Ovary (tissue), 9 donors: Measurements from ENCODE around the gene XIRP2. TPM values are rescaled to one million over a fixed set of nuclear protein-coding genes. Genes with fewer than 3 reads are reported as not detected.

ENCODE experiments used
- DNase-seq, 5 donors: peaks; one replicate each; pipeline ENCODE4 v3.0.0-alpha.2; 2019 to 2020
- H3K27ac ChIP-seq, 2 donors: fragments of 200-600 bp; one replicate each; pipeline versions ENCODE4 v1.5.1 to v1.8.0; 2019 to 2022
- H3K27me3 ChIP-seq: fragments of 200-600 bp; one replicate; pipeline ENCODE4 v1.8.0; 2022
- H3K36me3 ChIP-seq: fragments of 200-600 bp; sonication (generic); one replicate; pipeline ENCODE4 v1.5.1; 2019
- H3K4me1 ChIP-seq: one replicate; pipeline ENCODE4 v1.8.1; 2013; ENCODE audit warnings: mild to moderate bottlenecking, moderate library complexity; ENCODE audit not compliant: insufficient read depth
- H3K4me3 ChIP-seq: fragments of 200-600 bp; sonication (generic); one replicate; pipeline ENCODE4 v1.5.1; 2017
- H3K9me3 ChIP-seq, 2 donors: fragments of 200-600 bp in 1 of 2; sonication (generic) in 1 of 2; one replicate each; pipeline versions ENCODE4 v1.5.1 to v1.8.1; 2013 to 2019; ENCODE audit warnings: mild to moderate bottlenecking in 1 of 2, moderate library complexity in 1 of 2
- EP300 ChIP-seq: sonication (generic); formaldehyde crosslinking; IDR thresholded peaks from one replicate; pipeline ENCODE4 v1.6.1; 2017; ENCODE audit warnings: antibody characterized with exemption
- POLR2A ChIP-seq: fragments of 450-650 bp; IDR thresholded peaks from one replicate; pipeline ENCODE4 v1.6.1; 2017; ENCODE audit warnings: antibody characterized with exemption, mild to moderate bottlenecking, moderate library complexity
- WGBS, 3 donors: extraction: QIAGEN DNeasy Blood & Tissue Kit in 1 of 3; methylation state at CpG; one replicate each; pipeline versions ENCODE4 v1.1.5 to v1.1.7; 2013 to 2017; 5-methylcytosine and 5-hydroxymethylcytosine counted together
- intact Hi-C, 4 donors: fragments of 100-400 bp; cut with DNase I; formaldehyde crosslinking; loops; one replicate each; pipeline versions ENCODE4 v1.11.0 to v1.15.1; 2022 to 2023
- polyA plus RNA-seq, 2 donors: library from polyadenylated mRNA; stranded (reverse); fragments of 200-250 nt in 1 of 2; fragments of 350-450 nt in 1 of 2; fragmentation: Illumina TruSeq in 1 of 2; extraction: RNeasy Lipid Tissue Mini Kit (QIAGEN cat#74804) in 1 of 2; gene quantifications; one replicate each; pipeline ENCODE4 v1.2.3, GENCODE V29; 2013 to 2014
- total RNA-seq, 7 donors: library from RNA; depleted of rRNA in 2 of 7; stranded (reverse); fragments of >200 nt in 2 of 7; fragmentation: NEBNext Ultra II Directional in 3 of 7; extraction: Animal tissue kit (Norgen Biotek cat#: 25700) in 3 of 7; gene quantifications; one replicate each; pipeline versions ENCODE4 v1.1.0 to v1.2.4, GENCODE V29; 2016 to 2023
- TF ChIP-seq, protein P1 (sequence below), 3 donors: fragments of 450-650 bp in 2 of 3; fragments of 200-600 bp in 1 of 3; IDR thresholded peaks; one replicate each; pipeline versions ENCODE4 v1.5.1 to v1.8.0; 2016 to 2022; ENCODE audit warnings: antibody characterized with exemption in 3 of 3, mild to moderate bottlenecking in 1 of 3
- donor health status: DM: no; HTN: no; CAD: no; lungs with moderate emphysema.
- donor health status: DM: no; HTN: no; CAD: no.
- donor health status: Bipolar disorder and iron deficiency.
- donor health status: DM: yes; HTN: yes; CAD: no.
- donor health status: DM: no; HTN: no; CAD: no.
- donor health status: DM: yes; HTN: yes; CAD: no.

XIRP2 gene
- total and polyA plus RNA-seq, 9 donors: 0.03 to 0.47 (median 0.12) TPM; not detected in 4

DNA sequence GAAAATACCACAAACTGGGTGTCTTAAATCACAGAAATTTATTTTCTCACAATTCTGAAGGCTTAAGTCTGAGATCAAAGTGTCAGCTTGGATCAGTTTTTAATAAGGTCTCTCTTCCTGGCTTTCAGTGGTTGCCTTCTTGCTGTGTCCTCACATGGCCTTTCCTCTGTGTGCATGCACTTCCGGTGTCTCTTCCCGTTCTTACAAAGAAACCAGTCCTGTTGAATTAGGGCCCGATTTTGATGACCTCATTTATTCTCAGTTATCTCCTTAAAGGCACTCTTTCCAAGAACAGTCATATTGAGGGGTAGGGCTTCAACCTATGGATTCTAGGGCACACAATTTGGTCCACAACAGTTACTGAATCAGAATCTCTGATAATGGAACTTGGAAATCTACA is 5.4 kb upstream of the XIRP2 start:
- Histone ChIP-seq H3K4me3 (no peak overlapping the region), H3K9me3 (no peaks in the 10 kb centered on the region), H3K36me3 (no peaks in the 10 kb centered on the region), H3K27me3 (no peaks in the 10 kb centered on the region), H3K27ac (no peak overlapping the region), H3K4me1 (no peaks in the 10 kb centered on the region)
- intact Hi-C loops: no loop called here
- TF ChIP-seq POLR2A (no peak), EP300 (no peak)
- TF ChIP-seq, protein P1, sequence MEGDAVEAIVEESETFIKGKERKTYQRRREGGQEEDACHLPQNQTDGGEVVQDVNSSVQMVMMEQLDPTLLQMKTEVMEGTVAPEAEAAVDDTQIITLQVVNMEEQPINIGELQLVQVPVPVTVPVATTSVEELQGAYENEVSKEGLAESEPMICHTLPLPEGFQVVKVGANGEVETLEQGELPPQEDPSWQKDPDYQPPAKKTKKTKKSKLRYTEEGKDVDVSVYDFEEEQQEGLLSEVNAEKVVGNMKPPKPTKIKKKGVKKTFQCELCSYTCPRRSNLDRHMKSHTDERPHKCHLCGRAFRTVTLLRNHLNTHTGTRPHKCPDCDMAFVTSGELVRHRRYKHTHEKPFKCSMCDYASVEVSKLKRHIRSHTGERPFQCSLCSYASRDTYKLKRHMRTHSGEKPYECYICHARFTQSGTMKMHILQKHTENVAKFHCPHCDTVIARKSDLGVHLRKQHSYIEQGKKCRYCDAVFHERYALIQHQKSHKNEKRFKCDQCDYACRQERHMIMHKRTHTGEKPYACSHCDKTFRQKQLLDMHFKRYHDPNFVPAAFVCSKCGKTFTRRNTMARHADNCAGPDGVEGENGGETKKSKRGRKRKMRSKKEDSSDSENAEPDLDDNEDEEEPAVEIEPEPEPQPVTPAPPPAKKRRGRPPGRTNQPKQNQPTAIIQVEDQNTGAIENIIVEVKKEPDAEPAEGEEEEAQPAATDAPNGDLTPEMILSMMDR (IDR thresholded peaks at IDR 0.05): no peak
- no peak for DNase-seq
- WGBS, 3 donors: 73 to 79% (median 74%) methylated on average over 3 of the region's 3 CpGs

GRCh38 chr2:166891727-166892126 is 3.4 kb downstream of the XIRP2 start:
- 1 to 5% (median 2%) methylated on average over 2 of the region's 2 CpGs for WGBS, 3 donors
- no peaks in the 10 kb centered on the region for H3K9me3 ChIP-seq
- no peak for DNase-seq
- H3K27me3 ChIP-seq: no peaks in the 10 kb centered on the region
- TF ChIP-seq, protein P1 (IDR thresholded peaks at IDR 0.05): no peak
- TF ChIP-seq EP300: no peak
- no peak for TF ChIP-seq POLR2A
- no peaks in the 10 kb centered on the region for H3K36me3 ChIP-seq
- no peak overlapping the region for H3K27ac ChIP-seq
- intact Hi-C loops: no loop called here
- no peak overlapping the region for H3K4me3 ChIP-seq
- no peaks in the 10 kb centered on the region for H3K4me1 ChIP-seq

- intact Hi-C loops: no loop called here
- H3K27ac ChIP-seq: no peak overlapping the region
- no peak for DNase-seq
- no peaks in the 10 kb centered on the region for H3K36me3 ChIP-seq
- TF ChIP-seq EP300 (no peak), POLR2A (no peak)
- TF ChIP-seq, protein P1 (IDR thresholded peaks at IDR 0.05): no peak
- no peaks in the 10 kb centered on the region for H3K4me1 ChIP-seq
- H3K4me3 ChIP-seq: no peak overlapping the region
- no peaks in the 10 kb centered on the region for H3K27me3 ChIP-seq
- H3K9me3 ChIP-seq: no peaks in the 10 kb centered on the region
Measured at GRCh38 chr2:166892397-166892796, 4.1 kb downstream of the XIRP2 start.

- no peak overlapping the region for H3K4me3 ChIP-seq
- H3K36me3 ChIP-seq: no peaks in the 10 kb centered on the region
- no peak for TF ChIP-seq POLR2A
- TF ChIP-seq, protein P1 (IDR thresholded peaks at IDR 0.05): no peak
- no peak for TF ChIP-seq EP300
- no peaks in the 10 kb centered on the region for H3K4me1 ChIP-seq
- no peak for DNase-seq
- intact Hi-C loops: no loop called here
- no peaks in the 10 kb centered on the region for H3K9me3 ChIP-seq
- 53 to 66% (median 56%) methylated on average over 2 of the region's 2 CpGs for WGBS, 3 donors
- no peaks in the 10 kb centered on the region for H3K27me3 ChIP-seq
- no peak overlapping the region for H3K27ac ChIP-seq
Measured at GRCh38 chr2:166895243-166895642, 7.0 kb downstream of the XIRP2 start.

- Histone ChIP-seq H3K4me3 (no peak overlapping the region), H3K27me3 (no peaks in the 10 kb centered on the region), H3K4me1 (no peaks in the 10 kb centered on the region), H3K9me3 (no peaks in the 10 kb centered on the region), H3K27ac (no peak overlapping the region), H3K36me3 (no peaks in the 10 kb centered on the region)
- no peak for DNase-seq
- intact Hi-C loops: no loop called here
- TF ChIP-seq, protein P1 (IDR thresholded peaks at IDR 0.05): no peak
- TF ChIP-seq POLR2A (no peak), EP300 (no peak)
Measured at GRCh38 chr2:166897666-166898065, 9.4 kb downstream of the XIRP2 start.
